A549 (cell line): ENCODE measurements around the gene HEXIM1. TPM values are rescaled to one million over a fixed set of nuclear protein-coding genes. Genes with fewer than 3 reads are reported as not detected.

Experiments used
- ATAC-seq, 2 experiments: fragments of 200-7000 bp in 1 of 2; fragments of >200 bp in 1 of 2; cut with Nextera tagmentation in 1 of 2; cut with Tn5 transposase in 1 of 2; 3 replicates each; pipeline versions ENCODE4 v1.8.0 to v1.9.1; 2018 to 2020; ENCODE audit warnings: mild to moderate bottlenecking in 1 of 2, moderate library complexity in 1 of 2
- CTCF ChIA-PET: fragments of 300-600 bp; sonication (Branson Sonifier 250); formaldehyde crosslinking; extraction: SDS; loops from one replicate; lab custom pipeline; 2021; ENCODE audit warnings: antibody characterized with exemption, inconsistent platforms; lab: Yijun Ruan, JAX
- POLR2A ChIA-PET: fragments of 350-600 bp; formaldehyde crosslinking; extraction: SDS; loops from one replicate; lab custom pipeline; 2021; ENCODE audit warnings: antibody characterized with exemption, inconsistent platforms; lab: Yijun Ruan, JAX
- DNase-seq, 2 experiments: peaks; one replicate each; pipeline versions ENCODE4 v3.0.0 to v3.0.0-alpha.2; 2011 to 2016; ENCODE audit warnings: low read depth in 1 of 2, low spot score in 1 of 2
- FAIRE-seq: peaks from 2 replicates; lab custom pipeline; 2011; peaks lifted over from hg19 to GRCh38; lab: Jason Lieb, UNC
- H3K27ac ChIP-seq, 2 experiments: fragments of >200 bp; sonication (Bioruptor Twin); formaldehyde crosslinking; 3 replicates each; pipeline ENCODE4 v1.5.1; 2016 to 2017
- H3K4me1 ChIP-seq: fragments of >200 bp; sonication (Bioruptor Twin); formaldehyde crosslinking; 3 replicates; pipeline ENCODE4 v1.6.1; 2016
- H3K4me2 ChIP-seq: fragments of >200 bp; sonication (Bioruptor Twin); formaldehyde crosslinking; 3 replicates; pipeline ENCODE4 v1.6.1; 2016
- H3K4me3 ChIP-seq: fragments of >200 bp; sonication (Bioruptor Twin); formaldehyde crosslinking; 3 replicates; pipeline ENCODE4 v1.5.1; 2016
- H3K9me3 ChIP-seq: fragments of >200 bp; sonication (Bioruptor Twin); formaldehyde crosslinking; 3 replicates; pipeline ENCODE4 v1.6.1; 2016
- CBX2 ChIP-seq: fragments of 200-600 bp; sonication (generic); IDR thresholded peaks from 2 replicates; pipeline ENCODE4 v1.6.1; 2016; ENCODE audit warnings: low read depth, mild to moderate bottlenecking, borderline replicate concordance
- CBX8 ChIP-seq: fragments of 200-600 bp; sonication (generic); IDR thresholded peaks from 2 replicates; pipeline ENCODE4 v1.6.1; 2016
- CHD4 ChIP-seq: fragments of 200-600 bp; sonication (generic); IDR thresholded peaks from 2 replicates; pipeline ENCODE4 v1.6.1; 2016; ENCODE audit warnings: antibody characterized with exemption, mild to moderate bottlenecking, borderline replicate concordance
- EHMT2 ChIP-seq: fragments of 200-600 bp; sonication (generic); IDR thresholded peaks from 2 replicates; pipeline ENCODE4 v1.6.1; 2016; ENCODE audit warnings: antibody characterized with exemption, low read depth, mild to moderate bottlenecking, moderate library complexity
- ELK1 ChIP-seq: fragments of 150-350 bp; IDR thresholded peaks from 2 replicates; pipeline ENCODE4 v1.6.1; 2014; ENCODE audit warnings: low read depth, mild to moderate bottlenecking, low read length
- EP300 ChIP-seq, 2 experiments: fragments of >200 bp; sonication (Bioruptor Twin); formaldehyde crosslinking; IDR thresholded peaks; 2 replicates in 1 of 2; 3 replicates in 1 of 2; pipeline ENCODE4 v1.6.1; 2016 to 2017
- ESRRA ChIP-seq: fragments of 150-350 bp; IDR thresholded peaks from 2 replicates; pipeline ENCODE4 v1.6.1; 2014; ENCODE audit warnings: mild to moderate bottlenecking, low read length, borderline replicate concordance
- FOSB ChIP-seq: fragments of 250-450 bp; sonication (Bioruptor Pico); IDR thresholded peaks from 2 replicates; pipeline ENCODE4 v1.5.0; 2020; ENCODE audit warnings: mild to moderate bottlenecking, moderate library complexity
- FOSL2 ChIP-seq, 2 experiments: fragments of 450-650 bp in 1 of 2; fragments of >200 bp in 1 of 2; sonication (Bioruptor Twin) in 1 of 2; formaldehyde crosslinking; IDR thresholded peaks; 2 replicates each; pipeline versions ENCODE4 v1.5.0 to v1.6.1; 2016 to 2020; ENCODE audit warnings: mild to moderate bottlenecking in 1 of 2, moderate library complexity in 1 of 2
- GATA3 ChIP-seq: IDR thresholded peaks from 2 replicates; pipeline ENCODE4 v1.6.1; 2012; ENCODE audit warnings: borderline replicate concordance
- JUN ChIP-seq, 2 experiments: fragments of >200 bp; sonication (Bioruptor Twin); formaldehyde crosslinking; IDR thresholded peaks; 2 replicates in 1 of 2; 3 replicates in 1 of 2; pipeline ENCODE4 v1.6.1; 2016 to 2017
- JUNB ChIP-seq: fragments of >200 bp; sonication (Bioruptor Twin); formaldehyde crosslinking; IDR thresholded peaks from 2 replicates; pipeline ENCODE4 v1.6.1; 2016
- KDM1A ChIP-seq: fragments of 200-600 bp; sonication (generic); IDR thresholded peaks from 2 replicates; pipeline ENCODE4 v1.6.1; 2016; ENCODE audit warnings: low read depth, mild to moderate bottlenecking
- RAD21 ChIP-seq, 2 experiments: fragments of >200 bp in 1 of 2; sonication (Bioruptor Twin) in 1 of 2; formaldehyde crosslinking in 1 of 2; IDR thresholded peaks in 1 of 2; conservative IDR thresholded peaks in 1 of 2; 2 replicates in 1 of 2; 3 replicates in 1 of 2; pipeline ENCODE4 v1.6.1; 2012 to 2018; ENCODE audit warnings: inconsistent platforms in 1 of 2
- REST ChIP-seq: fragments of 200-600 bp; sonication (generic); IDR thresholded peaks from 2 replicates; pipeline ENCODE4 v1.6.1; 2016; ENCODE audit warnings: antibody characterized with exemption, mild to moderate bottlenecking, moderate library complexity
- SMC3 ChIP-seq: fragments of >200 bp; sonication (Bioruptor Twin); formaldehyde crosslinking; IDR thresholded peaks from 3 replicates; pipeline ENCODE4 v1.6.1; 2018; ENCODE audit warnings: inconsistent platforms
- SREBF2 ChIP-seq: fragments of 450-650 bp; IDR thresholded peaks from 2 replicates; pipeline ENCODE4 v1.6.1; 2014; ENCODE audit warnings: mild to moderate bottlenecking, moderate library complexity
- ZSCAN20 ChIP-seq: fragments of 250-450 bp; sonication (Bioruptor Pico); IDR thresholded peaks from 2 replicates; pipeline ENCODE4 v1.8.0; 2022; ENCODE audit warnings: mild to moderate bottlenecking, moderate library complexity
- WGBS: methylation state at CpG from one replicate; pipeline ENCODE4 v1.1.6; 2017; ENCODE audit errors: missing lambda C conversion rate; 5-methylcytosine and 5-hydroxymethylcytosine counted together
- polyA plus RNA-seq, 4 experiments: library from polyadenylated mRNA; depleted of rRNA in 3 of 4; stranded (reverse); fragments of >200 nt; fragmentation: RNase III in 1 of 4; extraction: RNeasy Plus Mini Kit Qiagen cat#74134 plus additional on column Dnase treatment in 1 of 4; gene quantifications; 2 replicates in 3 of 4; 3 replicates in 1 of 4; pipeline ENCODE4 v1.2.3, GENCODE V29; 2011 to 2017
- TF ChIP-seq, protein P1 (sequence below): fragments of 250-450 bp; sonication (Bioruptor Pico); IDR thresholded peaks from 2 replicates; pipeline ENCODE4 v1.5.0; 2021; ENCODE audit warnings: mild to moderate bottlenecking, moderate library complexity, borderline replicate concordance
- TF ChIP-seq, protein P2 (sequence below): IDR thresholded peaks from 2 replicates; pipeline ENCODE4 v1.6.1; 2012
- TF ChIP-seq, protein P3 (sequence below): fragments of 250-450 bp; sonication (Bioruptor Pico); IDR thresholded peaks from 2 replicates; pipeline ENCODE4 v1.5.0; 2020; ENCODE audit warnings: low read depth, mild to moderate bottlenecking, moderate library complexity

HEXIM1 gene
- polyA plus RNA-seq, 2 of the 4 experiments (the other 2 are of a cell fraction) = 54.0 to 143 TPM

DNA sequence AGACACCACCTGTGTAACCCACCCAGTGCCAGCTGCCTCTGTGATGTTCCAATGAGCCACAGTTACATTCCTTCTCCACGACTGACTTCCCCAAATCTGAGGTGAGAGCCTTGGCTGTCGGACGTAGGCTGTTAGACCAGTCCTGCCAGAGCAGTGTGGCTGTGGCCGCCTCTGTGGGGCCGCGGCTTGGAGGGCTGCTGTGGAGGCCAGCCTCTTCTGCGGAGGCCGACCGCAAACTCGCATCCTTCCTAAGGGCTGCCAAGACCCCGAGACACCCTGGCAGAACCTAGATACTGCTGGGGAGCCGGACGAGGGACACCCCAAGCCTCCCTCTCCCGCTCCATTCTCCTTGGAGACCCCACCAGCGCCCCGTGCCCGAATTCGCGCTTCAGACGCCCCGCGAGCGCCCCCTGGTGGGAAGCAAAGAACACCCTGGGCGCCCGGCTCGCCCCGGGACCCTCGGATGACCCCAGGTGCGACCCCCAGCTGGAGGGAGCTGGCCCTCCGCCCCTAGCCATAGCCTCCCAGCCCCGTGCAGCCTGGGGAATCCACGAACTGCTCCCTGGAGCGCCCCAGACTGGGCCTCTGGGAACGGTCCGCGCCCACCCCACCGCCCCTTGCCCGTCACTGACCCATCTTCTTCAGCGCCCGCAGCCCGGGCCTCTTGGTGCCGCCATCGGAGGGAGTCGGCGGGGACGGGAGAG, 16.5 kb upstream of the HEXIM1 start (continued):
- TF ChIP-seq, protein P1, sequence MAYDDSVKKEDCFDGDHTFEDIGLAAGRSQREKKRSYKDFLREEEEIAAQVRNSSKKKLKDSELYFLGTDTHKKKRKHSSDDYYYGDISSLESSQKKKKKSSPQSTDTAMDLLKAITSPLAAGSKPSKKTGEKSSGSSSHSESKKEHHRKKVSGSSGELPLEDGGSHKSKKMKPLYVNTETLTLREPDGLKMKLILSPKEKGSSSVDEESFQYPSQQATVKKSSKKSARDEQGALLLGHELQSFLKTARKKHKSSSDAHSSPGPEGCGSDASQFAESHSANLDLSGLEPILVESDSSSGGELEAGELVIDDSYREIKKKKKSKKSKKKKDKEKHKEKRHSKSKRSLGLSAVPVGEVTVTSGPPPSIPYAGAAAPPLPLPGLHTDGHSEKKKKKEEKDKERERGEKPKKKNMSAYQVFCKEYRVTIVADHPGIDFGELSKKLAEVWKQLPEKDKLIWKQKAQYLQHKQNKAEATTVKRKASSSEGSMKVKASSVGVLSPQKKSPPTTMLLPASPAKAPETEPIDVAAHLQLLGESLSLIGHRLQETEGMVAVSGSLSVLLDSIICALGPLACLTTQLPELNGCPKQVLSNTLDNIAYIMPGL (CRISPR knock-in tag) = peak; percentile 85; the same call in 1 of the 2 replicates
- no peak for TF ChIP-seq EHMT2
- no peak for TF ChIP-seq ESRRA

DNA sequence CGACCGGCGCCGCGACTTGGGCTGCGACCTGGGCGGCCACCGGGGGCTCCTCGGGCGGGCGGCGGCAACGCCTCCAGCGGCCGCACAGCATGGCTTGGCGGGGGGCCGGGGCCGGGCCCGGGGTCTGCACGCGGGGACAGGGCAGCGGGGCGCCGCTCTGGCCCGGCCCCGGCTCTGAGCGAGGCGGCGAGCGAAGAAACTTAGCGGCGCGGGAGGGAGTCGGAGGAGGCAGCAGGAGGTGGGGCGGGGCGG, 16.0 kb upstream of the HEXIM1 start, which contains the start of gene PLCD3:
TSS of gene PLCD3 (minus strand) at position 196 of the 252 bp plus-strand sequence. CDS start at position 91, 105 bp downstream.
- peak within 1 kb of the TSS; percentile 98 for H3K4me3 ChIP-seq
- H3K27ac ChIP-seq = peak within 1 kb of the TSS; percentile 95 to 99
- FAIRE-seq (no peak), ATAC-seq (no peak), DNase-seq (no peak)
- WGBS = 0% methylated on average over 1 of the region's 36 CpGs
- ChIA-PET CTCF (interaction anchor here (0.6 to 20.1 kb wide), 29 partner anchors 7 to 255 kb away, joined by 3 to 742 read pairs (median 6); partner anchors contain the start of genes HEXIM1 and HEXIM2), POLR2A (interaction anchor here (1.1 kb wide), 1 partner anchor 16 kb away, joined by 15 read pairs; the partner anchor contains the start of gene HEXIM1)
- TF ChIP-seq GATA3 = no peak
- TF ChIP-seq, protein P2, sequence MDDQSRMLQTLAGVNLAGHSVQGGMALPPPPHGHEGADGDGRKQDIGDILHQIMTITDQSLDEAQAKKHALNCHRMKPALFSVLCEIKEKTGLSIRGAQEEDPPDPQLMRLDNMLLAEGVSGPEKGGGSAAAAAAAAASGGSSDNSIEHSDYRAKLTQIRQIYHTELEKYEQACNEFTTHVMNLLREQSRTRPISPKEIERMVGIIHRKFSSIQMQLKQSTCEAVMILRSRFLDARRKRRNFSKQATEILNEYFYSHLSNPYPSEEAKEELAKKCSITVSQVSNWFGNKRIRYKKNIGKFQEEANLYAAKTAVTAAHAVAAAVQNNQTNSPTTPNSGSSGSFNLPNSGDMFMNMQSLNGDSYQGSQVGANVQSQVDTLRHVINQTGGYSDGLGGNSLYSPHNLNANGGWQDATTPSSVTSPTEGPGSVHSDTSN = no peak
- TF ChIP-seq CHD4 = no peak
- TF ChIP-seq CBX8 = no peak
- no peak for TF ChIP-seq KDM1A
- no peak for TF ChIP-seq ZSCAN20 (CRISPR knock-in tag)
- TF ChIP-seq ELK1 = no peak
- H3K4me2 ChIP-seq = peak within 1 kb of the TSS; percentile 90
- H3K9me3 ChIP-seq = no peaks in the 10 kb centered on the region
- peaks cover 56% of the 10 kb centered on the region for H3K4me1 ChIP-seq

- peak; percentile 93 to 98 for DNase-seq
- FAIRE-seq = no peak
- 2% methylated on average over 27 of the region's 71 CpGs for WGBS
- peak; percentile 47 to 76 for ATAC-seq
- ChIA-PET POLR2A (interaction anchor here (0.7 to 1.1 kb wide), 5 partner anchors 15 to 223 kb away, joined by 3 to 15 read pairs (median 6); partner anchors contain the start of gene HEXIM1), CTCF (interaction anchor here (0.6 to 20.1 kb wide), 35 partner anchors 7 to 259 kb away, joined by 3 to 742 read pairs (median 5); partner anchors contain the start of genes HEXIM1 and HEXIM2)
- peak overlapping the region; percentile 95 to 99 for H3K27ac ChIP-seq
- H3K4me1 ChIP-seq = peaks cover 56% of the 10 kb centered on the region
- peak overlapping the region; percentile 98 for H3K4me3 ChIP-seq
- no peaks in the 10 kb centered on the region for H3K9me3 ChIP-seq
- peak overlapping the region; percentile 90 for H3K4me2 ChIP-seq
- TF ChIP-seq RAD21 (conservative IDR thresholded peaks at IDR 0.05 in 1 of 2, IDR thresholded peaks at IDR 0.05 in 1 of 2) (peak; percentile 96 to 98), SMC3 (peak; percentile 82), JUNB (no peak), FOSB (CRISPR knock-in tag) (0 out of 2 replicates have a peak, but pooled peaks have one; percentile 69), JUN (IDR thresholded peaks at IDR 0.05) (peak in 1 of 2 experiments; percentile 90; a peak in 4 of 5 replicates), EP300 (IDR thresholded peaks at IDR 0.05) (peak in 1 of 2 experiments; percentile 18; a peak in 1 of 5 replicates), FOSL2 (IDR thresholded peaks at IDR 0.05) (no peak), FOSL2 (CRISPR knock-in tag; IDR thresholded peaks at IDR 0.05) (peak; percentile 67), CBX8 (no peak), CHD4 (peak; percentile 78; the same call in 1 of the 2 replicates), REST (no peak), SREBF2 (no peak), CBX2 (no peak)
- TF ChIP-seq, protein P3, sequence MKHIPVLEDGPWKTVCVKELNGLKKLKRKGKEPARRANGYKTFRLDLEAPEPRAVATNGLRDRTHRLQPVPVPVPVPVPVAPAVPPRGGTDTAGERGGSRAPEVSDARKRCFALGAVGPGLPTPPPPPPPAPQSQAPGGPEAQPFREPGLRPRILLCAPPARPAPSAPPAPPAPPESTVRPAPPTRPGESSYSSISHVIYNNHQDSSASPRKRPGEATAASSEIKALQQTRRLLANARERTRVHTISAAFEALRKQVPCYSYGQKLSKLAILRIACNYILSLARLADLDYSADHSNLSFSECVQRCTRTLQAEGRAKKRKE (CRISPR knock-in tag) = 0 out of 2 replicates have a peak, but pooled peaks have one; percentile 56
These were observed 15.5 kb upstream of the HEXIM1 start for GRCh38 chr17:45132572-45133463.
